Transverse colon (tissue), 4 donors: ENCODE measurements around the gene FCN2. TPM values are rescaled to one million over a fixed set of nuclear protein-coding genes. Genes with fewer than 3 reads are reported as not detected.

Experiments
- DNase-seq: peaks from one replicate; pipeline ENCODE4 v3.0.0-alpha.2; 2019
- H3K27ac ChIP-seq, 4 donors: fragments of 200-600 bp; sonication (generic); 2 replicates each; pipeline ENCODE4 v1.5.1; 2016 to 2018; ENCODE audit warnings: inconsistent platforms in 4 of 4
- H3K27me3 ChIP-seq: fragments of 200-600 bp; sonication (generic); 2 replicates; pipeline ENCODE4 v1.5.1; 2017; ENCODE audit warnings: inconsistent platforms
- H3K36me3 ChIP-seq, 4 donors: fragments of 200-600 bp; sonication (generic); 2 replicates each; pipeline ENCODE4 v1.5.1; 2017 to 2019; ENCODE audit warnings: inconsistent platforms in 4 of 4
- H3K4me1 ChIP-seq, 4 donors: fragments of 200-600 bp; sonication (generic); 2 replicates each; pipeline ENCODE4 v1.5.1; 2017 to 2020; ENCODE audit warnings: inconsistent platforms in 4 of 4
- H3K4me3 ChIP-seq, 4 donors: fragments of 200-600 bp; sonication (generic); 1 replicate in 1 of 4; 2 replicates in 3 of 4; pipeline versions ENCODE4 v1.5.1 to v1.6.1; 2017 to 2019; ENCODE audit warnings: inconsistent platforms in 4 of 4
- H3K9me3 ChIP-seq, 2 donors: fragments of 200-600 bp; sonication (generic); 2 replicates each; pipeline ENCODE4 v1.5.1; 2017 to 2019; ENCODE audit warnings: inconsistent platforms in 2 of 2
- CTCF ChIP-seq, 5 experiments: fragments of 200-600 bp in 3 of 5; fragments of 450-650 bp in 2 of 5; sonication (generic) in 3 of 5; IDR thresholded peaks; 1 replicate in 2 of 5; 2 replicates in 3 of 5; pipeline ENCODE4 v1.5.1; 2016 to 2017; ENCODE audit warnings: antibody characterized with exemption in 5 of 5, inconsistent platforms in 3 of 5, mild to moderate bottlenecking in 2 of 5, moderate library complexity in 1 of 5
- EP300 ChIP-seq: sonication (generic); formaldehyde crosslinking; IDR thresholded peaks from one replicate; pipeline ENCODE4 v1.6.1; 2017; ENCODE audit warnings: antibody characterized with exemption, low read depth
- POLR2A ChIP-seq: fragments of 450-650 bp; IDR thresholded peaks from one replicate; pipeline ENCODE4 v1.6.1; 2016; ENCODE audit warnings: antibody characterized with exemption, mild to moderate bottlenecking, moderate library complexity
- POLR2AphosphoS5 ChIP-seq, 3 donors: sonication (generic); formaldehyde crosslinking; IDR thresholded peaks; one replicate each; pipeline ENCODE4 v1.6.1; 2016; ENCODE audit warnings: antibody characterized with exemption in 3 of 3
- WGBS, 2 donors: methylation state at CpG; one replicate each; pipeline ENCODE4 v1.1.5; 2018; ENCODE audit warnings: low coverage in 1 of 2; 5-methylcytosine and 5-hydroxymethylcytosine counted together
- in situ Hi-C, 4 donors: fragments of 200-750 bp; cut with MboI; loops; one replicate each; pipeline versions ENCODE4 v1.15.0 to v1.15.1; 2017; ENCODE audit warnings: low sequenced_read_pairs in 3 of 4, low pct_ligation_motif_present in 1 of 4, low pct_unique_long_range_greater_than_20kb in 1 of 4
- intact Hi-C: fragments of 100-400 bp; cut with DNase I; formaldehyde crosslinking; loops from one replicate; pipeline ENCODE4 v1.15.1; 2023; ENCODE audit warnings: low total_unique reads
- total RNA-seq, 4 donors: library from RNA; depleted of rRNA; stranded (reverse); fragments of >200 nt; gene quantifications; one replicate each; pipeline ENCODE4 v1.1.0, GENCODE V29; 2016

FCN2 gene
- total RNA-seq, 4 donors from 2014 or later: not detected

- H3K36me3 ChIP-seq: no peaks in the 10 kb centered on the region
- 74 to 82% methylated on average over 3 to 15 of the region's 16 CpGs for WGBS, 2 donors
- intact Hi-C loops (no loop called here), in situ Hi-C loops (no loop called here)
- H3K4me1 ChIP-seq: no peaks in the 10 kb centered on the region
- TF ChIP-seq EP300 (no peak), POLR2A (no peak), POLR2AphosphoS5 (IDR thresholded peaks at IDR 0.05) (no peak), CTCF (IDR thresholded peaks at IDR 0.05) (no peak)
- DNase-seq: no peak
- H3K4me3 ChIP-seq: no peak overlapping the region
- no peaks in the 10 kb centered on the region for H3K9me3 ChIP-seq
- no peaks in the 10 kb centered on the region for H3K27me3 ChIP-seq
- H3K27ac ChIP-seq: no peak overlapping the region
Measured at GRCh38 chr9:134847752-134848432, 32.7 kb upstream of the FCN2 start.

- in situ Hi-C loops: no loop called here
Measured at GRCh38 chr9:134848504-134848903, 32.1 kb upstream of the FCN2 start.

DNA sequence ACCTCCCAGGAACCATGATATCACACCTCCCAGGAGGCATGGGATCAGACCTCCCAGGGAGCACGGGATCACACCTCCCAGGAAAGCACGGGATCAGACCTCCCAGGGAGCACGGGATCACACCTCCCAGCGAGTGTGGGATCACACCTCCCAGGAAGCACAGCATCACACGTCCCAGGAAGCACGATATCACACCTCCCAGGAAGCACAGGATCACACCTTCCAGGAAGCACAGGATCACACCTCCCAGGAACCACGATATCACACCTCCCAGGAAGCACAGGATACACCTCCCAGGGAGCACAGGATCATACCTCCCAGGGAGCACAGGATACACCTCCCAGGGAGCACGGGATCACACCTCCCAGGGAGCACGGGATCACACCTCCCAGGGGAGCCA, 30.0 kb upstream of the FCN2 start:
- Histone ChIP-seq H3K9me3 (no peaks in the 10 kb centered on the region), H3K27ac (no peak overlapping the region), H3K36me3 (no peaks in the 10 kb centered on the region), H3K27me3 (no peaks in the 10 kb centered on the region), H3K4me3 (no peak overlapping the region), H3K4me1 (no peaks in the 10 kb centered on the region)
- in situ Hi-C loops: no loop called here
- WGBS, 2 donors: 86% methylated on average over 7 of the region's 9 CpGs; no CpG with 5 or more reads in 1 of the 2 donors
- TF ChIP-seq CTCF (IDR thresholded peaks at IDR 0.05) (no peak), POLR2AphosphoS5 (IDR thresholded peaks at IDR 0.05) (no peak), POLR2A (no peak), EP300 (no peak)
- intact Hi-C loops: no loop called here
- DNase-seq: no peak

More at GRCh38 chr9:134848504-134848903, 32.1 kb upstream of the FCN2 start:
- Histone ChIP-seq H3K9me3 (no peaks in the 10 kb centered on the region), H3K4me1 (no peaks in the 10 kb centered on the region), H3K36me3 (no peaks in the 10 kb centered on the region), H3K27me3 (no peaks in the 10 kb centered on the region), H3K4me3 (no peak overlapping the region), H3K27ac (no peak overlapping the region)
- no peak for TF ChIP-seq EP300
- TF ChIP-seq POLR2A: no peak
- no peak for TF ChIP-seq CTCF (IDR thresholded peaks at IDR 0.05)
- TF ChIP-seq POLR2AphosphoS5 (IDR thresholded peaks at IDR 0.05): no peak
- intact Hi-C loops: no loop called here
- no peak for DNase-seq
- WGBS, 2 donors: 83% methylated on average over 6 of the region's 10 CpGs; no CpG with 5 or more reads in 1 of the 2 donors

DNA sequence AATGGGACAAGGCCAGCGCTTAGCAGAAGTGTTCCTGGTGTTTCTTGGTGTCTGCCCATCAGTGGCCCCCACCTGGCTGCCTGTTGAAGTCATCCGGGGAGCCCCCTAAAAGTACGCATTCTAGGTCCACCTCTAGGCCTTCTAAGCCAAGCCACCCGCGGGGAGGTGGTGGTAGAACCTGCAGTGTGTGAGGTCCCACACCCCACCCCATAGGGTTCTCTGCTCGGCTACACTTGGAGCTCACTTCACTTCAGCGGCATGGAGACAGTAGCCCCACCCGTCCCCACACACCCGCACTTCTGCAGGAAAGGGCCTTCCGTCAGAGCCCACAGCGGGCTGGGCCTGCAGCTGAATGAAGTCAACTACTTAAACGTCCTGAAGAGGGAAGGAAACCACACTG, 29.6 kb upstream of the FCN2 start:
- TF ChIP-seq POLR2AphosphoS5 (IDR thresholded peaks at IDR 0.05) (no peak), POLR2A (no peak), EP300 (no peak), CTCF (IDR thresholded peaks at IDR 0.05) (no peak)
- Histone ChIP-seq H3K27ac (no peak overlapping the region), H3K4me1 (no peaks in the 10 kb centered on the region), H3K9me3 (no peaks in the 10 kb centered on the region), H3K4me3 (no peak overlapping the region), H3K36me3 (no peaks in the 10 kb centered on the region), H3K27me3 (no peaks in the 10 kb centered on the region)
- WGBS, 2 donors: 85 to 100% methylated on average over 1 to 12 of the region's 12 CpGs
- in situ Hi-C loops: no loop called here
- intact Hi-C loops: no loop called here
- DNase-seq: no peak
